GM23338 (cell line): ENCODE data around the gene PKN3. TPM values are rescaled to one million over a fixed set of nuclear protein-coding genes. Genes with fewer than 3 reads are reported as not detected.

Experiments
- ATAC-seq: fragments of 200-7000 bp; cut with Tn5 transposase; 3 replicates; pipeline ENCODE4 v1.9.1; 2020
- DNase-seq: peaks from one replicate; pipeline ENCODE4 v3.0.0-alpha.2; 2015; ENCODE audit warnings: low spot score
- H2AFZ ChIP-seq: fragments of 200-600 bp; sonication (generic); 2 replicates; pipeline ENCODE4 v1.8.0; 2016; ENCODE audit warnings: antibody characterized with exemption, mild to moderate bottlenecking, moderate library complexity
- H3F3A ChIP-seq: fragments of 200-600 bp; sonication (generic); replicated peaks from 2 replicates; pipeline ENCODE4 v1.8.0; 2017; ENCODE audit warnings: antibody characterized with exemption, mixed run types, low read depth
- H3K27ac ChIP-seq: fragments of 200-600 bp; sonication (generic); 2 replicates; pipeline ENCODE4 v1.6.1; 2016; ENCODE audit warnings: low read depth
- H3K27me3 ChIP-seq: fragments of 200-600 bp; sonication (generic); 2 replicates; pipeline ENCODE4 v1.8.0; 2016; ENCODE audit warnings: mild to moderate bottlenecking, mixed run types, moderate library complexity; ENCODE audit not compliant: insufficient read depth
- H3K36me3 ChIP-seq: fragments of 200-600 bp; sonication (generic); 2 replicates; pipeline ENCODE4 v1.8.0; 2016; ENCODE audit warnings: mild to moderate bottlenecking; ENCODE audit not compliant: insufficient read depth
- H3K4me1 ChIP-seq: fragments of 200-600 bp; sonication (generic); 2 replicates; pipeline ENCODE4 v1.8.0; 2016; ENCODE audit warnings: mild to moderate bottlenecking, moderate library complexity; ENCODE audit not compliant: insufficient read depth
- H3K4me2 ChIP-seq: fragments of 200-600 bp; sonication (generic); 2 replicates; pipeline ENCODE4 v1.7.1; 2017; ENCODE audit warnings: mixed run types
- H3K4me3 ChIP-seq: fragments of 200-600 bp; sonication (generic); 2 replicates; pipeline ENCODE4 v1.6.1; 2016; ENCODE audit warnings: mixed run types
- H3K79me2 ChIP-seq: fragments of 200-600 bp; sonication (generic); replicated peaks from 2 replicates; pipeline ENCODE4 v1.8.0; 2017; ENCODE audit warnings: mild to moderate bottlenecking; ENCODE audit not compliant: insufficient read depth
- H3K9me2 ChIP-seq: fragments of 200-600 bp; sonication (generic); 2 replicates; pipeline ENCODE4 v1.8.0; 2017; ENCODE audit not compliant: insufficient read depth
- H4K20me1 ChIP-seq: fragments of 200-600 bp; sonication (generic); replicated peaks from 2 replicates; pipeline ENCODE4 v1.8.0; 2017; ENCODE audit warnings: mild to moderate bottlenecking; ENCODE audit not compliant: insufficient read depth
- H3K27ac Mint-ChIP-seq: 2 replicates; pipeline ENCODE4 v1.8.0; 2020; ENCODE audit warnings: inconsistent platforms, mild to moderate bottlenecking, moderate library complexity, mixed read lengths
- H3K27me3 Mint-ChIP-seq: 3 replicates; pipeline ENCODE4 v1.8.0; 2022; ENCODE audit warnings: low read depth, mild to moderate bottlenecking, moderate library complexity, mixed read lengths, inconsistent platforms; ENCODE audit not compliant: insufficient read depth, poor library complexity
- H3K36me3 Mint-ChIP-seq: 3 replicates; pipeline ENCODE4 v1.8.0; 2021; ENCODE audit warnings: low read depth, mild to moderate bottlenecking, inconsistent platforms, moderate library complexity, mixed read lengths
- H3K4me1 Mint-ChIP-seq: 3 replicates; pipeline ENCODE4 v1.8.0; 2020; ENCODE audit warnings: mild to moderate bottlenecking, inconsistent platforms, mixed read lengths
- H3K4me3 Mint-ChIP-seq: 3 replicates; pipeline ENCODE4 v1.8.0; 2021; ENCODE audit warnings: moderate library complexity, mild to moderate bottlenecking, inconsistent platforms, mixed read lengths
- H3K9me3 Mint-ChIP-seq: 3 replicates; pipeline ENCODE4 v1.8.0; 2020; ENCODE audit warnings: moderate library complexity, mild to moderate bottlenecking, inconsistent platforms, mixed read lengths
- CREB1 ChIP-seq: fragments of 250-450 bp; sonication (Bioruptor Pico); IDR thresholded peaks from 2 replicates; pipeline ENCODE4 v1.5.0; 2020; ENCODE audit warnings: low read depth, mild to moderate bottlenecking, moderate library complexity
- EZH2phosphoT487 ChIP-seq: fragments of 200-600 bp; sonication (generic); IDR thresholded peaks from one replicate; pipeline ENCODE4 v1.8.1; 2018; ENCODE audit warnings: antibody characterized with exemption; ENCODE audit not compliant: unreplicated experiment
- NANOG ChIP-seq: IDR thresholded peaks from 2 replicates; pipeline ENCODE4 v1.6.1; 2016; ENCODE audit warnings: antibody characterized with exemption, borderline replicate concordance
- POLR2AphosphoS5 ChIP-seq: IDR thresholded peaks from 2 replicates; pipeline ENCODE4 v1.6.1; 2016; ENCODE audit warnings: antibody characterized with exemption, low read depth
- polyA plus RNA-seq: library from polyadenylated mRNA; unstranded; fragments of >200 nt; fragmentation: Nextera tagmentation; extraction: Ambion mirVana; gene quantifications from 2 replicates; pipeline ENCODE4 v1.2.1, GENCODE V29; 2016
- total RNA-seq: library from RNA; depleted of rRNA; stranded (reverse); fragments of >200 nt; shearing (Covaris generic); gene quantifications from 2 replicates; pipeline ENCODE4 v1.2.3, GENCODE V29; 2014
- TF ChIP-seq, protein P1 (sequence below), 2 experiments: fragments of 200-600 bp in 1 of 2; sonication (generic) in 1 of 2; conservative IDR thresholded peaks; 2 replicates each; pipeline versions ENCODE4 v1.5.1 to v1.6.1; 2016 to 2017; ENCODE audit warnings: antibody characterized with exemption in 2 of 2, low read depth in 2 of 2, mild to moderate bottlenecking in 2 of 2, moderate library complexity in 1 of 2
- TF ChIP-seq, protein P2 (sequence below): IDR thresholded peaks from one replicate; pipeline ENCODE4 v1.6.1; 2018; ENCODE audit warnings: antibody characterized with exemption; ENCODE audit not compliant: unreplicated experiment
- TF ChIP-seq, protein P3 (sequence below): IDR thresholded peaks from 2 replicates; pipeline ENCODE4 v1.6.1; 2016; ENCODE audit warnings: antibody characterized with exemption

PKN3 gene
- total and polyA plus RNA-seq, 2 experiments from 2014 or later: 6.2 to 17.7 TPM

DNA sequence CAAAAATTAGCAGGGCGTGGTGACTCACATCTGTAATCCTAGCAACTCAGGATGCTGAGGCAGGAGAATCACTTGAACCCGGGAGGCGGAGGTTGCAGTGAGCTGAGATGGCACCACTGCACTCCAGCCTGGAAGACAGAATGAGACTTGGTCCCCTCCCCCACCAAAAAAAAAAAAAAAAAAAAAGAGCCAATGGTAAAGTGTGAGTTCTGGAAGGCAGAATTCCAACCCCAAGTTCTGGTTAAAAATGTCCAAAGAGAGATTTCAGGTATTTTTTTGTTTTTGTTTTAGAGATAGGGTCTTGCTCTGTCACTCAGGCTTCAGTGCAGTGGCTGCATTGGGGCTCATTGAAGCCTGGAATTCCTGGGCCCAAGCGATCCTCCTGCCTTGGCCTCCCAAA is 14.8 kb upstream of the PKN3 start (continued):
- TF ChIP-seq, protein P1, sequence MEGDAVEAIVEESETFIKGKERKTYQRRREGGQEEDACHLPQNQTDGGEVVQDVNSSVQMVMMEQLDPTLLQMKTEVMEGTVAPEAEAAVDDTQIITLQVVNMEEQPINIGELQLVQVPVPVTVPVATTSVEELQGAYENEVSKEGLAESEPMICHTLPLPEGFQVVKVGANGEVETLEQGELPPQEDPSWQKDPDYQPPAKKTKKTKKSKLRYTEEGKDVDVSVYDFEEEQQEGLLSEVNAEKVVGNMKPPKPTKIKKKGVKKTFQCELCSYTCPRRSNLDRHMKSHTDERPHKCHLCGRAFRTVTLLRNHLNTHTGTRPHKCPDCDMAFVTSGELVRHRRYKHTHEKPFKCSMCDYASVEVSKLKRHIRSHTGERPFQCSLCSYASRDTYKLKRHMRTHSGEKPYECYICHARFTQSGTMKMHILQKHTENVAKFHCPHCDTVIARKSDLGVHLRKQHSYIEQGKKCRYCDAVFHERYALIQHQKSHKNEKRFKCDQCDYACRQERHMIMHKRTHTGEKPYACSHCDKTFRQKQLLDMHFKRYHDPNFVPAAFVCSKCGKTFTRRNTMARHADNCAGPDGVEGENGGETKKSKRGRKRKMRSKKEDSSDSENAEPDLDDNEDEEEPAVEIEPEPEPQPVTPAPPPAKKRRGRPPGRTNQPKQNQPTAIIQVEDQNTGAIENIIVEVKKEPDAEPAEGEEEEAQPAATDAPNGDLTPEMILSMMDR (conservative IDR thresholded peaks at IDR 0.05; ENCODE audit: low read depth in 2 of 2): no peak

DNA sequence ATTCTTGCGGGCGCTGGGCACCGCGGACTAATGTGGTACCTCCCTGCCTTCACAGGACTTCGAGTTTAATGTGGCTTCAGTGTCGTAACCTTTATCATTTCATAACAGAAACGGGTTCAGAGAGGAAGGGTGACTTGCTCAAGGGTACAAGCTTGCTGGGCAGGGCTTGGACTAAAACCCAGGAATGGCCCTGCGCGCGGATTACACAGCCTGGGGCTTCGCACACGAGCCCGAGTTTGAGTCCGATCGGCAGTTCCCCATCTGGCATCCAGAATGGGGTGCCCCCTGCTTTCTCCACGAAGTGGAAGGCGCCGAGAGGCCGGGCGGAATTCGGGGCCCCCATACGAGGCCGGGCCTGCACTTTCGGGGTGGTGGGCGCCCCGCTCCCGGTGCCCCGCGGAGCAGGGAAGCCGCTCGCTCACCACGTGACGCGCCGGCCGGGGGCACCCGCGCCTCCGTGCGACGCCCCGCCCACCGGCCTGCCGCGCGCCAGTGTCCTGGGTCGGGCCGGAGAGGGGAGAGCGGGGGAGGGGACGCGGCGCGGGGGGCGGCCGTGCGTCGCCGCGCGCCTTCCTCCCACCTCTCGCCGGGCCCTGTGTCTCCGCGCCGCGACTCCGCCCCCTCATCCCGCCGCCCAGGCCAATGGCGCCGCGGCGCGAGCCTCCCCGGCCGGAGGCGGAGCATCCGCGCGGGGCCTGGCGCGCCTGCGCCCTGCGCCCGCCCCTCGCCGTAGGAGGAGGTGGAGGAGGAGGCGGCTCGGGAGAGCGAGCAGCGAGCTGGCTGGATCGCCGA is 13.6 kb upstream of the PKN3 start, which contains the start of gene SET:
Gene SET, plus strand, starts transcription at position 722 of the 792 bp plus-strand sequence. CDS start 361 bp downstream, outside the sequence.
- Histone ChIP-seq H3K9me2 (no peaks in the 10 kb centered on the region), H3K27me3 (no peaks in the 10 kb centered on the region), H3K36me3 (peaks cover 32% of the 10 kb centered on the region), H3K4me3 (peak within 1 kb of the TSS; percentile 99), H3K79me2 (peaks cover 87% of the 10 kb centered on the region), H3K27ac (peak within 1 kb of the TSS; percentile 98), H3F3A (peaks cover 74% of the 10 kb centered on the region), H4K20me1 (peaks cover 67% of the 10 kb centered on the region), H3K4me2 (peak within 1 kb of the TSS; percentile 99), H2AFZ (no peak within 1 kb of the TSS), H3K4me1 (peaks cover 50% of the 10 kb centered on the region)
- H3K27me3 Mint-ChIP-seq: peaks cover 31% of the 10 kb centered on the region
- peak within 1 kb of the TSS; percentile 94 for H3K27ac Mint-ChIP-seq
- H3K36me3 Mint-ChIP-seq: peaks cover 84% of the 10 kb centered on the region
- ATAC-seq (peak; percentile 68), DNase-seq (peak; percentile 97)
- no peaks in the 10 kb centered on the region; the same call in 2 of the 3 replicates for H3K9me3 Mint-ChIP-seq
- peaks cover 42% of the 10 kb centered on the region for H3K4me1 Mint-ChIP-seq
- TF ChIP-seq POLR2AphosphoS5 (peak; percentile 65), EZH2phosphoT487 (no peak), CREB1 (0 out of 2 replicates have a peak, but pooled peaks have one; percentile 53)
- TF ChIP-seq, protein P1 (conservative IDR thresholded peaks at IDR 0.05; ENCODE audit: low read depth in 2 of 2): no peak
- peak within 1 kb of the TSS; percentile 100 for H3K4me3 Mint-ChIP-seq

DNA sequence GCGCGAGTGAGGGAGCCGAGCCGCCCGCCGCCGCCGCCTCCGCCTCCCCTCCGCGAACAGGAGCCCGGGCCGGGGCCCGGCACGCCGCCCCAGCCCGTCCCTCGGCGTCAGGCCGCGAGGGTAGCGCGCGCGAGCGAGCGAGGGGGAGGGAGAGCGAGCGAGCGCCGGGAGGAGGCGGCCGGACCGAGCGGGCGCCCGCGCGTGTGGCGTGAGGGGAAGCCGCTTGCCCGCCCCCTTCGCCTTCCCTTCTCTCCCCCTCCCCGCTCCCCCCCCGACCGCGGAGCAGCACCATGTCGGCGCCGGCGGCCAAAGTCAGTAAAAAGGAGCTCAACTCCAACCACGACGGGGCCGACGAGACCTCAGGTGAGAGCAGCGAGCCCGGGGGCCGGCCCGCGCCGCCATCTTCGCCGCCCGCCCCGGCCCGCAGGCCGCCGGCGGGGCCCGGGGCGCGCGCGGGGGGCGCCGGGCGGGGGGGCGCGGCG is 13.0 kb upstream of the PKN3 start:
- peaks cover 86% of the 10 kb centered on the region for H3K79me2 ChIP-seq
- no peak overlapping the region for H2AFZ ChIP-seq
- H3K36me3 Mint-ChIP-seq: peaks cover 84% of the 10 kb centered on the region

More for the DNA sequence above, 13.0 kb upstream of the PKN3 start:
- Histone ChIP-seq H3K27me3 (no peaks in the 10 kb centered on the region), H3K36me3 (peaks cover 38% of the 10 kb centered on the region), H3K4me1 (peaks cover 50% of the 10 kb centered on the region), H3K9me2 (no peaks in the 10 kb centered on the region), H3K4me2 (0 out of 2 replicates have a peak overlapping the region, but pooled peaks have one; percentile 65), H3F3A (peaks cover 74% of the 10 kb centered on the region), H3K27ac (peak overlapping the region; percentile 59; the same call in 1 of the 2 replicates), H4K20me1 (peaks cover 69% of the 10 kb centered on the region), H3K4me3 (peak overlapping the region; percentile 60)
- Mint-ChIP-seq H3K27ac (no peak overlapping the region), H3K9me3 (no peaks in the 10 kb centered on the region; the same call in 2 of the 3 replicates), H3K4me1 (peaks cover 42% of the 10 kb centered on the region), H3K27me3 (peaks cover 24% of the 10 kb centered on the region), H3K4me3 (peak overlapping the region; percentile 62; the same call in 2 of the 3 replicates)
- DNase-seq (no peak), ATAC-seq (no peak)
- TF ChIP-seq NANOG (no peak), EZH2phosphoT487 (no peak)
- TF ChIP-seq, protein P2, sequence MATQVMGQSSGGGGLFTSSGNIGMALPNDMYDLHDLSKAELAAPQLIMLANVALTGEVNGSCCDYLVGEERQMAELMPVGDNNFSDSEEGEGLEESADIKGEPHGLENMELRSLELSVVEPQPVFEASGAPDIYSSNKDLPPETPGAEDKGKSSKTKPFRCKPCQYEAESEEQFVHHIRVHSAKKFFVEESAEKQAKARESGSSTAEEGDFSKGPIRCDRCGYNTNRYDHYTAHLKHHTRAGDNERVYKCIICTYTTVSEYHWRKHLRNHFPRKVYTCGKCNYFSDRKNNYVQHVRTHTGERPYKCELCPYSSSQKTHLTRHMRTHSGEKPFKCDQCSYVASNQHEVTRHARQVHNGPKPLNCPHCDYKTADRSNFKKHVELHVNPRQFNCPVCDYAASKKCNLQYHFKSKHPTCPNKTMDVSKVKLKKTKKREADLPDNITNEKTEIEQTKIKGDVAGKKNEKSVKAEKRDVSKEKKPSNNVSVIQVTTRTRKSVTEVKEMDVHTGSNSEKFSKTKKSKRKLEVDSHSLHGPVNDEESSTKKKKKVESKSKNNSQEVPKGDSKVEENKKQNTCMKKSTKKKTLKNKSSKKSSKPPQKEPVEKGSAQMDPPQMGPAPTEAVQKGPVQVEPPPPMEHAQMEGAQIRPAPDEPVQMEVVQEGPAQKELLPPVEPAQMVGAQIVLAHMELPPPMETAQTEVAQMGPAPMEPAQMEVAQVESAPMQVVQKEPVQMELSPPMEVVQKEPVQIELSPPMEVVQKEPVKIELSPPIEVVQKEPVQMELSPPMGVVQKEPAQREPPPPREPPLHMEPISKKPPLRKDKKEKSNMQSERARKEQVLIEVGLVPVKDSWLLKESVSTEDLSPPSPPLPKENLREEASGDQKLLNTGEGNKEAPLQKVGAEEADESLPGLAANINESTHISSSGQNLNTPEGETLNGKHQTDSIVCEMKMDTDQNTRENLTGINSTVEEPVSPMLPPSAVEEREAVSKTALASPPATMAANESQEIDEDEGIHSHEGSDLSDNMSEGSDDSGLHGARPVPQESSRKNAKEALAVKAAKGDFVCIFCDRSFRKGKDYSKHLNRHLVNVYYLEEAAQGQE: no peak
- TF ChIP-seq, protein P3, sequence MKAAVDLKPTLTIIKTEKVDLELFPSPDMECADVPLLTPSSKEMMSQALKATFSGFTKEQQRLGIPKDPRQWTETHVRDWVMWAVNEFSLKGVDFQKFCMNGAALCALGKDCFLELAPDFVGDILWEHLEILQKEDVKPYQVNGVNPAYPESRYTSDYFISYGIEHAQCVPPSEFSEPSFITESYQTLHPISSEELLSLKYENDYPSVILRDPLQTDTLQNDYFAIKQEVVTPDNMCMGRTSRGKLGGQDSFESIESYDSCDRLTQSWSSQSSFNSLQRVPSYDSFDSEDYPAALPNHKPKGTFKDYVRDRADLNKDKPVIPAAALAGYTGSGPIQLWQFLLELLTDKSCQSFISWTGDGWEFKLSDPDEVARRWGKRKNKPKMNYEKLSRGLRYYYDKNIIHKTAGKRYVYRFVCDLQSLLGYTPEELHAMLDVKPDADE: no peak
- TF ChIP-seq, protein P1 (conservative IDR thresholded peaks at IDR 0.05; ENCODE audit: low read depth in 2 of 2): no peak
